Measurements from ENCODE around the gene PRAMEF2.
"Not testable (repeated sequence)": the region's sequence is repeated elsewhere in the genome, so short reads cannot be mapped to it uniquely, and the experiment has no call there.

Gene PRAMEF2, protein sequence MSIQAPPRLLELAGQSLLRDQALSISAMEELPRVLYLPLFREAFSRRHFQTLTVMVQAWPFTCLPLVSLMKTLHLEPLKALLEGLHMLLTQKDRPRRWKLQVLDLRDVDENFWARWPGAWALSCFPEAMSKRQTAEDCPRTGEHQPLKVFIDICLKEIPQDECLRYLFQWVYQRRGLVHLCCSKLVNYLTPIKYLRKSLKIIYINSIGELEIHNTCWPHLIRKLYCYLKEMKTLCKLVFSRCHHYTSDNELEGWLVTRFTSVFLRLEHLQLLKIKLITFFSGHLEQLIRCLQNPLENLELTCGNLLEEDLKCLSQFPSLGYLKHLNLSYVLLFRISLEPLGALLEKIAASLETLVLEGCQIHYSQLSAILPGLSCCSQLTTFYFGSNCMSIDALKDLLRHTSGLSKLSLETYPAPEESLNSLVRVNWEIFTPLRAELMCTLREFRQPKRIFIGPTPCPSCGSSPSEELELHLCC

DNA sequence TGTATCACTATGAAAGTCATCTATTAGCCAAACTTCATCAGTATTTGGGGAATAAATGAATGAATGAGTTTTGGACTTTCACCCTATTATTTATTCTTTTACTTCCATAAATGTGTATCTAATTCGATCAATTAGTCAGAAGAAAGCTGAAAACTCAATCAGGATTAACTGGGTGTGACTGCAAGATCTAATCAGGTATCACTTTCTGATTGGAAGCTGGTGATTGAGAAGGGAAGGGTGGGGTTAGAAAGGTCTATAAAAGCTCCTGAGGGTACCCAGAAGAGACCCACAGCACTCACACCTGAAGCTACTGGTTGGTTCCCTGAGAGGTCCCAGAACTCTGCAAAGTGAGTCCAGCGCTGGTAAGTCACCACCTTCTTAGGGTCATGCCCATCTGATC is at the start of gene PRAMEF2:
PRAMEF2 (plus strand) TSS at position 301 of the 400 bp plus-strand sequence. CDS start 1,924 bp downstream, outside the sequence.
- FAIRE-seq; DNase-seq (ENCODE audit: insufficient read length, low spot score): not testable (repeated sequence)

- DNase-seq (ENCODE audit: insufficient read length, low spot score): no peak
- no peak for FAIRE-seq
Measured at GRCh38 chr1:12809933-12810332, 47.0 kb upstream of the PRAMEF2 start.

DNA sequence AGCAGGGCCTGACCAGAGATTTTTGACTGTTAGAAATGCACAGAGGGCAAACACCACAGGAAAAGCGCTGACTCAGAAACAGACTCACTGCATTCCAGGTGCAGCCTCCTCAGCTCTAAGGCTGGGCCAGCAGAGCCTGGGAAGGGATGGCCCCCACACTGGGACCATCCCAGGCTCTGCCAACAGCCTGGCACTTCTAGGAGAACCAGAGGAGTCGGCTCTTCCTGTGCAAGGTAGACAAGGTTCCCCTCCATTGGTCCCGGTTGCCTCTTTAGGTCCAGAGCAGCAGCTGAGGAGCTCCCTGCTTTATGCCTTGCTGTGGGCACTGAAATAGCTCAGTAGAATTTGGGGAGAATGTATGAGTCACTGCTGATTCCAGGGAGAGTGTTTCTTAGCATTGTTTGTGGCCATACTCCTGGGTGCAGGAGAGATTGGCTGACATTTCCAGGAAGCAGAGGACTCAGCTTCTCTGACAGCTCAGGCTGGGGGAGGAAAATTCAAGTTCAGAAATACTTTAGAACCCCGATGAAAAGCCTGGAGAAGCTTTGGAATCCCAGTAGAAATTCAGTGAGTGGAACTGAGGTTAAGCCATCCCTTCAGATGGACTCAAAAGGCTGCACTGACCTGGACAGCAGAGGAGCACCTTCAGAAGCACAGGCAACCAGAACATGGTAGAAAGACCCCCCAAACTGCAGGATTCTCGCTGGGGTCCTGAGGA is 46.0 kb upstream of the PRAMEF2 start:
- no peak for DNase-seq (ENCODE audit: insufficient read length, low spot score)
- no peak for FAIRE-seq

GRCh38 chr1:12811409-12811784 is 45.5 kb upstream of the PRAMEF2 start:
- no peak for FAIRE-seq
- DNase-seq (ENCODE audit: insufficient read length, low spot score): no peak

DNA sequence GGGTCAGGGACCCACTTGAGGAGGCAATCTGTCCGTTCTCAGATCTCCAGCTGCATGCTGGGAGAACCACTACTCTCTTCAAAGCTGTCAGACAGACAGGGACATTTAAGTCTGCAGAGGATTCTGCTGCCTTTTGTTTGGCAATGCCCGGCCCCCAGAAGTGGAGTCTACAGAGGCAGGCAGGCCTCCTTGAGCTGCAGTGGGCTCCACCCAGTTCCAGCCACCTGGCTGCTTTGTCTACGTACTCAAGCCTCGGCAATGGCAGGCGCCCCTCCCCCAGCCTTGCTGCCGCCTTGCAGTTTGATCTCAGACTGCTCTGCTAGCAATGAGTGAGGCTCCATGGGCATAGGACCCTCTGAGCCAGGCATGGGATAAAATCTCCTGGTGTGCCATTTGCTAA is 37.8 kb upstream of the PRAMEF2 start:
- DNase-seq (ENCODE audit: insufficient read length, low spot score); FAIRE-seq: not testable (repeated sequence)

- FAIRE-seq; DNase-seq (ENCODE audit: insufficient read length, low spot score): not testable (repeated sequence)
Measured at GRCh38 chr1:12831310-12831709, 25.6 kb upstream of the PRAMEF2 start, which contains the start of gene PRAMEF11. Gene PRAMEF11, minus strand, starts transcription at chr1:12831410. Its CDS starts 2,621 bp downstream, at chr1:12828789.

DNA sequence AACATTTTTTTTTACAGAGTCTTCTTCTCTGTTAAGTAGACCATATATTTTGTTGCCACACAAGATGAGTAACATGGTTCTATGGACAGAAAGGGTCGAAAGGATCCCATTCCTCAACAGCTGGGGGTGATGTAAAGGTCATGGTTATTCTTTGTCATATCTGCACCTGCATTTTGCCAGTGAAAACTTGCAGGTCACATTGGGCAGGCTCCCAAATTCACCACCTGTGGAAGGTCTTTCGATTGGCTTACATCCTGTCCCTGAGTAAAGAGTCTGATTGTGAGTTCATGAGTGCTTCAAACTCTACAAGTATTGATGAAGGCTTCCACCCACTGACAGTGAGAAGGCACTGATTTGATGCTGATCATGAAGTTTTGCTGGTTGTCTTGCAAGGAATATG is 23.6 kb upstream of the PRAMEF2 start:
- not testable (repeated sequence) for FAIRE-seq

GRCh38 chr1:12848620-12849019 is 8.3 kb upstream of the PRAMEF2 start, which contains the start of gene HNRNPCL1:
Gene HNRNPCL1, minus strand, starts transcription at chr1:12848720. Its CDS starts 431 bp downstream, at chr1:12848289.
- DNase-seq (ENCODE audit: insufficient read length, low spot score); FAIRE-seq: not testable (repeated sequence)

More for the DNA sequence above, 23.6 kb upstream of the PRAMEF2 start:
- DNase-seq (ENCODE audit: insufficient read length, low spot score): not testable (repeated sequence)

DNA sequence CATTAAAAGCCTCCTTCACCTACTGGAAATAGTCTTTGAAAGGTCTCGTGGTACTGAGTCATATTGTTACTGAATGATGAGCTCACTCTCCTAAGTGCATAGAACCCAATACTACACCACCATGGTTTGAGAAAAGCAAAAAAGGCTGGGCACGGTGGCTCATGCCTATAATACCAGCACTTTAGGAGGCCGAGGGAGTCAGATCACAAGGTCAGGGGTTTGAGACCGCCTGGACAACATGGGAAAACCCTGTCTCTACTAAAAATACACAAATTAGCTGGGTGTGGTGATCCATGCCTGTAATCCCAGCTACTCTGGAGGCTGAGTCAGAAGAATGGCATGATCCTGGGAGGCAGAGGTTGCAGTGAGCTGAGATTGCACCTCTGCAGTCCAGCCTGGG is 5.1 kb upstream of the PRAMEF2 start:
- no peak for DNase-seq (ENCODE audit: insufficient read length, low spot score)
- FAIRE-seq: no peak

GRCh38 chr1:12863131-12863880 is 6.4 kb downstream of the PRAMEF2 start:
- not testable (repeated sequence) for FAIRE-seq; DNase-seq (ENCODE audit: insufficient read length, low spot score)

DNA sequence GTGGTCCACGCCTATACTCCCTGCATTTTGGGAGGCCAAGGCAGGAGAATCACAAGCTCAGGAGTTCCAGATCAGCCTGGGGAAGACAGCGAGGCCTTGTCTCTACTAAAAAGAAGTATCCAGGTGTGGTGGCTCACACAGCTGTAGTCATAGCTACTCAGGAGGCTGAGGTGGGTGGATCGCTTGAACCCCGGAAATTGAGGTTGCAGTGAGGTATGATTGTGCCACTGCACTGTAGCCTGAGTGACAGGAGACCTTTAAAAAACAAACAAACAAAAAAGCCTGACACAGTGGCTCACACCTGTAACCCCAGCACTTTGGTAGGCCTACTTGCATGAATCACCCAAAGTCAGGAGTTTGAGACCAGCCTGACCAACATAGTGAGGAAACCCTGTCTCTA is 21.6 kb downstream of the PRAMEF2 start:
- not testable (repeated sequence) for FAIRE-seq; DNase-seq (ENCODE audit: insufficient read length, low spot score)

GRCh38 chr1:12886101-12886500 is 29.2 kb downstream of the PRAMEF2 start, which contains the start of gene PRAMEF4:
Gene PRAMEF4, minus strand, starts transcription at chr1:12886201. Its CDS starts 2,807 bp downstream, at chr1:12883394.
- FAIRE-seq; DNase-seq (ENCODE audit: insufficient read length, low spot score): not testable (repeated sequence)

GRCh38 chr1:12898170-12898569 is 41.3 kb downstream of the PRAMEF2 start, which contains the start of gene PRAMEF10:
Gene PRAMEF10, minus strand, starts transcription at chr1:12898270. Its CDS starts 2,423 bp downstream, at chr1:12895847.
- FAIRE-seq: not testable (repeated sequence)

DNA sequence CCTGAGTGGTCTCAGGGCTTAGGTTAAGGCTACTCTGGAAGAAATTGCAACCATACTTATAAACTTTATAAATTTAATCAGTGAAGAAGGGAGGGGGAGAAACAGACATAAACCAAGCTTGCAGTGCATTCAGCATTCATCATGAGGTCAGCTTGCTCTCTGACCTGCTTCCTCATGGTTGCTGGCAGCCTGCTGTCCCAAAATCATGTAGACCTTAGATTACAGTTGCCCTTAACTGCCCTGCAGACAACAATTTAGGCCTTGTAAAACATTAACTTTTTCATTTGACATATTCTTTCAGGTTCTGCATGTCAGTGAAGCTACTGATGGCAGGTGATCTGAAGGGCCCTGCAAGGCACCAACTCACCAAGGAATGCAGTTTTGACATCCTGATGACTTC is 42.3 kb downstream of the PRAMEF2 start:
- FAIRE-seq: not testable (repeated sequence)

More at GRCh38 chr1:12898170-12898569, 41.3 kb downstream of the PRAMEF2 start, which contains the start of gene PRAMEF10:
- DNase-seq (ENCODE audit: insufficient read length, low spot score): not testable (repeated sequence)

GRCh38 chr1:12903793-12904572 is 47.1 kb downstream of the PRAMEF2 start:
- DNase-seq (ENCODE audit: insufficient read length, low spot score); FAIRE-seq: not testable (repeated sequence)

More for the DNA sequence above, 42.3 kb downstream of the PRAMEF2 start:
- not testable (repeated sequence) for DNase-seq (ENCODE audit: insufficient read length, low spot score)

All from GM19239 (cell line).